Esophagus muscularis mucosa (tissue), 4 donors: ENCODE data around the gene ZNF343. TPM values are rescaled to one million over a fixed set of nuclear protein-coding genes. Genes with fewer than 3 reads are reported as not detected.

ENCODE experiments used
- DNase-seq: peaks from one replicate; pipeline ENCODE4 v3.0.0-alpha.2; 2017; ENCODE audit errors: extremely low spot score
- H3K27ac ChIP-seq, 4 donors: fragments of 200-600 bp; sonication (generic); replicated peaks in 1 of 4; 1 replicate in 3 of 4; 2 replicates in 1 of 4; pipeline ENCODE4 v1.5.1; 2016 to 2019; ENCODE audit warnings: mild to moderate bottlenecking in 1 of 4
- H3K27me3 ChIP-seq, 4 donors: fragments of 200-600 bp; sonication (generic); one replicate each; pipeline versions ENCODE4 v1.5.1 to v1.6.0; 2016 to 2019
- H3K36me3 ChIP-seq, 4 donors: fragments of 200-600 bp; sonication (generic); one replicate each; pipeline ENCODE4 v1.5.1; 2016 to 2019
- H3K4me1 ChIP-seq, 4 donors: fragments of 200-600 bp; sonication (generic); one replicate each; pipeline ENCODE4 v1.5.1; 2016 to 2019
- H3K4me3 ChIP-seq, 4 donors: fragments of 200-600 bp; sonication (generic); 1 replicate in 2 of 4; 2 replicates in 2 of 4; pipeline ENCODE4 v1.5.1; 2016 to 2019; ENCODE audit warnings: mild to moderate bottlenecking in 4 of 4, moderate library complexity in 1 of 4
- H3K9me3 ChIP-seq, 4 donors: fragments of 200-600 bp; sonication (generic); 1 replicate in 3 of 4; 2 replicates in 1 of 4; pipeline ENCODE4 v1.5.1; 2016 to 2019
- EP300 ChIP-seq: sonication (generic); formaldehyde crosslinking; IDR thresholded peaks from one replicate; pipeline ENCODE4 v1.6.1; 2017; ENCODE audit warnings: antibody characterized with exemption
- POLR2A ChIP-seq: fragments of 450-650 bp; IDR thresholded peaks from one replicate; pipeline ENCODE4 v1.6.1; 2017; ENCODE audit warnings: antibody characterized with exemption, moderate library complexity, mild to moderate bottlenecking, low read depth
- POLR2AphosphoS5 ChIP-seq, 2 donors: sonication (generic); formaldehyde crosslinking; IDR thresholded peaks; one replicate each; pipeline ENCODE4 v1.6.1; 2017; ENCODE audit warnings: antibody characterized with exemption in 2 of 2
- WGBS: methylation state at CpG from one replicate; pipeline ENCODE4 v1.1.5; 2018; 5-methylcytosine and 5-hydroxymethylcytosine counted together
- intact Hi-C: fragments of 100-400 bp; cut with DNase I; formaldehyde crosslinking; loops from one replicate; pipeline ENCODE4 v1.15.1; 2023
- small RNA-seq, 3 donors: library from RNA; depleted of rRNA; stranded (forward); fragments of <200 nt; gene quantifications; one replicate each; pipeline ENCODE3, GENCODE V24; 2016
- total RNA-seq, 4 donors: library from RNA; depleted of rRNA; stranded (reverse); fragments of >200 nt; gene quantifications; one replicate each; pipeline versions ENCODE4 v1.1.0 to v1.2.1, GENCODE V29; 2016
- TF ChIP-seq, protein P1 (sequence below), 3 experiments: fragments of 200-600 bp in 2 of 3; fragments of 450-650 bp in 1 of 3; sonication (generic) in 2 of 3; IDR thresholded peaks; one replicate each; pipeline ENCODE4 v1.5.1; 2017 to 2019; ENCODE audit warnings: antibody characterized with exemption in 3 of 3, mild to moderate bottlenecking in 2 of 3, moderate library complexity in 1 of 3

The ZNF343 gene
- total RNA-seq, 4 donors from 2014 or later: 9.9 to 19.5 (median 16.1) TPM

DNA sequence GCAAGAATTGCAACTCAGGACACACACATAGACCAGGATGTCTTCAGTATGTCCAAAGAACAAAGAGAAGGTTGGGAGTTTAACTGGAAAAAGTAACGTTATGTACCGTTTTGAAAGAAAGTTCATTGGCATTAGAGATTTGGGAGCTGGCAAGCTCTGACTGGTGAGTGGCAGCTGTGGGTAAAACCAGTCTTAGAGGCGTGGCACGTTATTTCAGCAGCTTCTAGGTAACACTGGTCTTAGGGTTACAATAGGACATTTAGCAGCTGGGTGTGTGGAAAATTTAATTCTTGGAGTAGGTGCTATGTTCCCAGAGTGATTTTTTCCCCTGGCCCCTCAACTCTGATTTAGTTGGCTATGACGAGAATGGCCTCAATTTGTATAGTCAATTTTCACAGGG lies 57.3 kb downstream of the ZNF343 start:
- WGBS: 93% methylated on average over 5 of the region's 5 CpGs
- H3K27ac ChIP-seq: no peak overlapping the region
- TF ChIP-seq EP300 (no peak), POLR2A (no peak), POLR2AphosphoS5 (IDR thresholded peaks at IDR 0.05) (no peak)
- TF ChIP-seq, protein P1, sequence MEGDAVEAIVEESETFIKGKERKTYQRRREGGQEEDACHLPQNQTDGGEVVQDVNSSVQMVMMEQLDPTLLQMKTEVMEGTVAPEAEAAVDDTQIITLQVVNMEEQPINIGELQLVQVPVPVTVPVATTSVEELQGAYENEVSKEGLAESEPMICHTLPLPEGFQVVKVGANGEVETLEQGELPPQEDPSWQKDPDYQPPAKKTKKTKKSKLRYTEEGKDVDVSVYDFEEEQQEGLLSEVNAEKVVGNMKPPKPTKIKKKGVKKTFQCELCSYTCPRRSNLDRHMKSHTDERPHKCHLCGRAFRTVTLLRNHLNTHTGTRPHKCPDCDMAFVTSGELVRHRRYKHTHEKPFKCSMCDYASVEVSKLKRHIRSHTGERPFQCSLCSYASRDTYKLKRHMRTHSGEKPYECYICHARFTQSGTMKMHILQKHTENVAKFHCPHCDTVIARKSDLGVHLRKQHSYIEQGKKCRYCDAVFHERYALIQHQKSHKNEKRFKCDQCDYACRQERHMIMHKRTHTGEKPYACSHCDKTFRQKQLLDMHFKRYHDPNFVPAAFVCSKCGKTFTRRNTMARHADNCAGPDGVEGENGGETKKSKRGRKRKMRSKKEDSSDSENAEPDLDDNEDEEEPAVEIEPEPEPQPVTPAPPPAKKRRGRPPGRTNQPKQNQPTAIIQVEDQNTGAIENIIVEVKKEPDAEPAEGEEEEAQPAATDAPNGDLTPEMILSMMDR (IDR thresholded peaks at IDR 0.05): no peak
- H3K9me3 ChIP-seq: no peaks in the 10 kb centered on the region
- H3K36me3 ChIP-seq: no peaks in the 10 kb centered on the region
- intact Hi-C loops: loop anchor here (5.0 to 10.0 kb wide), 2 partner anchors 244 to 667 kb away; no protein-coding TSS in a partner anchor
- no peak overlapping the region for H3K4me3 ChIP-seq
- no peaks in the 10 kb centered on the region for H3K27me3 ChIP-seq
- peaks cover 0 to 7% (median 0%) of the 10 kb centered on the region in 4 donors for H3K4me1 ChIP-seq
- DNase-seq: peak; percentile 21

DNA sequence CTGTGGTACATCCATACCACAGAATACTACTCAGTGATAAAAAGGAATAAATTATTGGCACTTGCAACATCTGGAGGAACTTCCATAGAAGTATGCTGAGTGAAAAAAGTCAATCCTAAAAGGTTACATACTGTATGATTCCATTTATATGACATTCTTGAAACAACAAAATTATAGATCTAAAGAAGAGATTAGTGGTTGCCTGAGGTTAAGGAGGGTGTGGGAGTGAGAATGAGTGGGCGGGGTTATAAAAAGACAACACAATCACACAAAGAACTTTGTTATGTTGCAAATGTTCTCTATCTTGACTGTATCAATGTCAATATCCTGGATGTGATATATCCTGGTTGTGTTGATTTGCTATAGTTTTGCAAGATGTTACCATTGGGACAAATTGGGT lies 59.3 kb downstream of the ZNF343 start:
- no peak for DNase-seq
- Histone ChIP-seq H3K36me3 (no peaks in the 10 kb centered on the region), H3K27ac (no peak overlapping the region), H3K27me3 (no peaks in the 10 kb centered on the region), H3K4me1 (peaks cover 0 to under 1% (median 0%) of the 10 kb centered on the region in 4 donors), H3K4me3 (no peak overlapping the region), H3K9me3 (no peaks in the 10 kb centered on the region)
- intact Hi-C loops: no loop called here
- no peak for TF ChIP-seq EP300
- TF ChIP-seq POLR2AphosphoS5 (IDR thresholded peaks at IDR 0.05): no peak
- TF ChIP-seq POLR2A: no peak
- TF ChIP-seq, protein P1 (IDR thresholded peaks at IDR 0.05): no peak
- 92% methylated on average over 1 of the region's 1 CpG for WGBS

DNA sequence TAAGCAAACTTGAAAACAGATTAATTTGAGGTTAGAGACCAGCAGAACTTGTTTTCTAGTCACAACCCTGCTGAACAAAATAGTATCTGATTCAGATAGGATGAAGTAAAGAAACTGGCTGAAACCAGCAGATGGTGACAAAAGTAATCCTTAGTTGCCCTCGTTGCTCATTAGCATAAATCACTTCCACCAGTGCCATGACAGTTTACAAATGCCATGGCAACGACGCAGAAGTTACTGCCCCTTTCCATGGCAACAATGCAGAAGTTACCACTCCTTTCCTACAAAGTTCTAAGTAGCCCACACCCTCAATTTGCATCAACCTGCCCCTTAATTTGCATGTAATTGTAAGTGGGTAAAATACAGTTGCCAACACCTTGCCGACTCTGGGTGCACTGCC lies 61.9 kb downstream of the ZNF343 start:
- WGBS: 66% methylated on average over 4 of the region's 4 CpGs
- Histone ChIP-seq H3K4me1 (no peaks in the 10 kb centered on the region), H3K9me3 (no peaks in the 10 kb centered on the region), H3K36me3 (no peaks in the 10 kb centered on the region), H3K27ac (no peak overlapping the region), H3K4me3 (no peak overlapping the region), H3K27me3 (no peaks in the 10 kb centered on the region)
- no peak for DNase-seq
- TF ChIP-seq POLR2A: no peak
- intact Hi-C loops: no loop called here

Small RNA genes lying within 50 kb of the gene (small RNA-seq; reads per million reads assigned to genes)
- 0 reads per million in 3 donors for gene RF00019

Other genes with a start within 250 kb of the ZNF343 start
- under 1 TPM in 1 of 4 donors, not detected in 3; 0.83 TPM for gene TGM3, start 212.9 kb downstream of the ZNF343 start, total RNA-seq
- not detected for gene TGM6, start 128.0 kb downstream of the ZNF343 start, total RNA-seq
- 100 to 1,000 TPM; 127 to 258 (median 216) TPM for gene SNRPB, start 38.1 kb downstream of the ZNF343 start, total RNA-seq
- under 1 TPM in 2 of 4 donors, not detected in 2; 0.19 to 0.34 TPM for gene TMC2, start 27.7 kb upstream of the ZNF343 start, total RNA-seq
- gene NOP56, start 143.7 kb upstream of the ZNF343 start, total RNA-seq: 10 to 100 TPM; 31.6 to 96.4 (median 62.8) TPM
- 100 to 1,000 TPM; 115 to 122 (median 118) TPM for gene IDH3B, start 155.3 kb upstream of the ZNF343 start, total RNA-seq
- 10 to 100 TPM; 23.7 to 46.7 (median 30.1) TPM for gene EBF4, start 183.9 kb upstream of the ZNF343 start, total RNA-seq